ENCODE results near the gene CD109.
"Not testable (repeated sequence)": the region's sequence is repeated elsewhere in the genome, so short reads cannot be mapped to it uniquely, and the experiment has no call there.

The CD109 gene

DNA sequence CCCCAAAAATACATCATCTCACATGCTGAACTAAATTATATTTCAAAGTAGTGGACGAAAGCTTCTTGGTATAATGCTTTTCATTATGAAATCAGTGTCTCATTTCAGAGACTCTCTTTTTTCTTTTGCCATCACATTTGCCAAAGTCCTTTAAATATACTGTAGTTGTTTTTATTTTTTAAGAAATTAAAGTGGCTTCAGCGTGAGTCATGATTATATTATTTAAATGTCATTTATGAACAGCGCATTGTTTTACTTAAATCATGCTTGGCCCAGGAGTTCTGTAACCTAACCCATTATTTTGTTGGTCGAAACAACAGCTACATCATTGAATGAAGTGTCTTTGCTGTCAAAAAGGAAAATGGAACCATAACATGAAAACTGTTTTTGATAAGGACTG, 100.9 kb downstream of the CD109 start:
- no peak for DNase-seq

DNA sequence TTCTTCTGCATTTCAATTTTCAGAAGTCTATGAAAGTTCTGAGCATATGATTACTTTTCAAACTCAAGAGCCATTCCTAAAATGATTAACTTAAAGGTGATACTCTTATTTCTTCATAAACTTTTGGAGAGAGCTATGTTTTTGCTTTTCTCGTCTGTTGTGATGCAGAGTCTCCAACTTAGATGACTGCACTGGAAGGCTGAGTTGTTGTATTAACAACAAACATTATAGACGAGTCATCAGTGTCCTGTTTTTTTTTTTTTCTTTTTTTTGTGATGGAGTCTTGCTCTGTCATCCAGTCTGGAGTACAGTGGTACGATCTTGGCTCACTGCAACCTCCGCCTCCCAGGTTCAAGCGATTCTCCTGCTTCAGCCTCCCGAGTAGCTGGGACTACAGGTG, 101.9 kb downstream of the CD109 start:
- DNase-seq, result no peak

DNA sequence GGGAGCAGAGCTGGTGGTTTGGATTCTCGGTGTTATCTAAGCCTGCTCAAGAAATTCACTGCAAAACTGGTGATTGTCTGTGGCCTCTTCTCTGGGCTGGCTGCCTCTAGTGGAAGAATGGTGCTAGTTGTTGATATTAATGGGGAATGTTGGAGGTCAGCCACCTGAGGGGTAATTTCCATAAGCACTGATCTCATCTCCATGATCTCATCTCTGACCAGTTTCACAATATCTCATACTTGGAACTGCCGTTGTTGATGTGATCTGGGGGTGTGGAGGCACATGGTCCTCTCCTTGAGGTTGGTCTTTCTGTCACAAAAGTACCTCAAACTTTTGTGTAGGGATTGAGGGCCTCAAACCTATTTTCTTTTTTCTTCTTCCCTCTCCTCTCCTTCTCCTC, 102.6 kb downstream of the CD109 start:
- DNase-seq, result peak in 1 of 2 experiments; percentile 6

DNA sequence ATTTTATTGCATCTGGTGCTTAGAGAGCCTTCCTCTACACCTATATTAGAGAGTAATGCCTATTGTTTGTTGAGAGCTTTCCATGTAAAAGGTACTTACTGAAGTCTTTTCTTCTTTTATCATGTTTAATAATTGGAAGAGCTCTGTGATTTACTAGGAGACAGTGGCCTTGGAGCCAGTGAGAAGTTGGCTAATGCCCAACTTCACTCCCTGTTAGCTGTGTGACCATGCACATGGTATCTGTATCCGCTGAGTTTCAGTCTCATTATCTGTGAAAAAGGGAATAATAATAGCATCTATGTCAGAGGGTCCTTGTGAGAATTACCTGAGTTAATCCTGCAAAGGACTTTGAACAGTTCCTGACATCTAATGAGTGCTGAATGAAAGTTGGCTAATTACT, 105.0 kb downstream of the CD109 start:
- DNase-seq, result no peak

DNA sequence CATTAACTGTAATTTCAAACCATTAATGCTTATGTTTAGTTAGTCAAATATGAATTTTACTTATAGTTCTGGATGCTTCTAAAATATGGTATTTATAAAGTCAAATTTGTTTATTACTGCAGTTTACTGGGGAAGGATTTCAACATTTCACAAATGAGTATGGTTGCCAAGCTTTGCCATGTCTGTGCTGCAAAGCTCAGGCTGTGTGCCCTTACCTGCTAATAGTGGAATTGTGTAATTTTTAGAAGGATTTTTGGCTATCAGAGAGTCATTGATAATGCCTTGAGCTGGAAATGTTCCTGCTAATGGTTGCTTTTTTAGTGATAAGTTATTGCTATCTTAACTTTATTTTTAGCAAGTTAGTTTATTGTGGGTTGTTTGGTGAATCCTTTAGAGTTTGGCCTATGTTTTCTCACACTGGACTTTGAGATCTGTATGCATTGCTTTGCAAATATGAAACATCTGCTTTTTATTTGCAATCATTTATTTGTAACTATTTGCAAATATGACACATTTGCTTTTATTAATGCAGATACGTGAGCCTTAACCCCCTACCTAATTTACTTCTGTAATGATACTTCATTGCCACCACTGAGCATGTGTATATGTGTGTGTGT, 105.8 kb downstream of the CD109 start:
- DNase-seq, result no peak

DNA sequence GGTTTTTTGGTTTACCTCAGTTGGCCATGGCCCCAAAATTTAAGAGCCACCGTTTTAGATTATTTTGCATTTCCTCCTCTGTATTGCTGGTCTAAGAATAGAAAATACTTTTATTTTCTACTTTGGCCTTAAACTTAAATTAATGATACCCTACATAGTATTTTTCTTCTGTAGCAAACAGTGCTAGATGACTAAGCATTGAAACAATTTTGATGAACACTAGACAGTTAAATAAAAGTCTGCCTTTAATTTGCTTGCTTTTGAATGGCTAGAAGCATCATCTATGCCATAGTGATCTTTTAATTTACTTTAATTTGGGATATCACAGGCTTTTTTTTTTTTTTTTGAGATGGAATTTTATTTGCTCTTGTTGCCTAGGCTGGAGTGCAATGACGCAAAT, 106.4 kb downstream of the CD109 start:
- no peak for DNase-seq

DNA sequence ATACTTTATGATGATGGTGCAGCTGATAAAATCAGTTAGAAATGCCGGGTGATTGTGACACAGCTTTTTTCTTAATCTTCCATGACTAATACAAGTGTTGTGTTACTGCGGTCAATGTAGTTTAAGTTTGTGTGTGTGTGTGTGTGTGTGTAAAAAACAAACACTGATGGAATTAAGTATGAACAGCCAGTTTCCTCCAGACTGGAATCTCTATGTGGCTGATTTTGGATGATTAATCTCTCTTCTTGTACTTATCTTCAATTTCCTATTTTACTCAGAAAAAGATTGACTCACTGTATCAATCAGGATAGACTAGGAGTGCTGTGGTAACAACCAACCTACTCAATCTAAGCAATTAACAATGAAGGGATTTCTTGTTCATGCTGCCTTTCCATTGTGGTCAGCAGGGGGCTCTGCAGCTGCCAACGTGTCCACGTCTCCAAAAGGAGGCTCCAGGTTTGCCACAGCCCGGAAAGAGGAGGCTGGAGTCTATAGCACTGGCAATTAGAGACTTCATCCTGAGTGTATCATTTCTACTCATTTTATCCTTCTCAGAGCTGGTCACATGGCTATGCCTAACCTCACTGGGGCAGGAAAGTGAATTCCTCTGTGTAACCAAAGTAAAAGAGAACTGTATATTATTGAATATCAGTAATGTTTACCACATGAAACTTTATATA, 107.7 kb downstream of the CD109 start:
- peak; percentile 14 to 26 for DNase-seq

DNA sequence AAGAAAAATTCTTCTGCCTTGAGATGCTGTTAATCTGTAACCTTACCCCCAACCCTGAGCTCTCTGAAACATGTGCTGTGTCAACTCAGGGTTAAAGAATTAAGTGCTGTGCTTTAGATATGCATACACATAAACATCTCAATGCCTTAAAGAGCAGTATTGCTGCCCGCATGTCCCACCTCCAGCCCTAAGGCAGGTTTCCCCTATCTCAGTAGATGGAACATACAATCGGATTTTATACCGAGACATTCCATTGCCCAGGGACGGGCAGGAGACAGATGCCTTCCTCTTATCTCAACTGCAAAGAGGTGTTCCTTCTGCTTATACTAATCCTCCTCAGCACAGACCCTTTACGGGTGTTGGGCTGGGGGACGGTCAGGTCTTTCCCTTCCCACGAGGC, 109.2 kb downstream of the CD109 start:
- DNase-seq, result not testable (repeated sequence)

DNA sequence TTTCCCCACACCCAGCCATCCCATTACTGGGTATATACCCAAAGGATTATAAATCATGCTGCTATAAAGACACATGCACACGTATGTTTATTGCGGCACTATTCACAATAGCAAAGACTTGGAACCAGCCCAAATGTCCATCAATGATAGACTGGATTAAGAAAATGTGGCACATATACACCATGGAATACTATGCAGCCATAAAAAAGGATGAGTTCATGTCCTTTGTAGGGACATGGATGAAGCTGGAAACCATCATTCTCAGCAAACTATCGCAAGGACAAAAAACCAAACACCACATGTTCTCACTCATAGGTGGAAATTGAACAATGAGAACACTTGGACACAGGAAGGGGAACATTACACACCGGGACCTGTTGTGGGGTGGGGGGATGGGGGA, 110.0 kb downstream of the CD109 start:
- DNase-seq, result not testable (repeated sequence)

DNA sequence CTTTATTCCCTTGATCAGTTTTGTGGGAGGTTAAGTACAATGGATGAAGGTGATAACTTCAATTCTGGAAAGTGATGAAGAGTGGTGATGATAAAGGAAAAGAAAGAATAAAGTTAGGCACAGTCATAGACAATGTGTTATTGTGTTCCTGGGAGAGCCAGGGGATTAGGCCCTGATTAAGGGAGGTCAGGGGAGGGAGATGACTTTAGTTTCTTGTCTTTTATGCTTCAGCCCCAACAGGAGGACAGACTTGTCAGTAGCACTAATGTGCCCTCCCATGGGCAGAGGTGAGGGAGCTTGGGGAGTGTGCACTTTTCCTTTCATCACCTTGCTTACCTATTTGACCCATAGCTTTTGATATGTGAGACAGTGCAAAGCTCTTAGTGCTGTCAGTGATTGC, 115.7 kb downstream of the CD109 start:
- no peak for DNase-seq

DNA sequence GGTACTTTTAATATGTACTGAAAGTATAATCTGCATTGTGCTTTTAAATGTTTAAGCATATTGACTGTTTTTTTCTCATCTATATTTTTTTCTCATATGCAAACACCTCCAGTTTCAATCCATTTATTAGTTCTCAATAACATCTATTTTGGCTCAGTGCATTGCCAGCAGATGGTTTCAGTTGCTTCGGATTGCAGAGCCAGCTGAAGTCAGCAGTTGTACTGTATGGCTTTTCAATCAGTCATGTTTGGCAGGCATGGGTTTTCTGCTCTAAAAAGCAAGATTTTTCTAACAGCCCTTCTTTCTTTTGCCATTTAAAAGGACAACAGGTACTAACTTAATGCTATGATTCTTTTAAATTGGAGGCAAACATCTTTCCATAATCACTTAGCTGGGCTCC, 121.2 kb downstream of the CD109 start:
- no peak for DNase-seq

DNA sequence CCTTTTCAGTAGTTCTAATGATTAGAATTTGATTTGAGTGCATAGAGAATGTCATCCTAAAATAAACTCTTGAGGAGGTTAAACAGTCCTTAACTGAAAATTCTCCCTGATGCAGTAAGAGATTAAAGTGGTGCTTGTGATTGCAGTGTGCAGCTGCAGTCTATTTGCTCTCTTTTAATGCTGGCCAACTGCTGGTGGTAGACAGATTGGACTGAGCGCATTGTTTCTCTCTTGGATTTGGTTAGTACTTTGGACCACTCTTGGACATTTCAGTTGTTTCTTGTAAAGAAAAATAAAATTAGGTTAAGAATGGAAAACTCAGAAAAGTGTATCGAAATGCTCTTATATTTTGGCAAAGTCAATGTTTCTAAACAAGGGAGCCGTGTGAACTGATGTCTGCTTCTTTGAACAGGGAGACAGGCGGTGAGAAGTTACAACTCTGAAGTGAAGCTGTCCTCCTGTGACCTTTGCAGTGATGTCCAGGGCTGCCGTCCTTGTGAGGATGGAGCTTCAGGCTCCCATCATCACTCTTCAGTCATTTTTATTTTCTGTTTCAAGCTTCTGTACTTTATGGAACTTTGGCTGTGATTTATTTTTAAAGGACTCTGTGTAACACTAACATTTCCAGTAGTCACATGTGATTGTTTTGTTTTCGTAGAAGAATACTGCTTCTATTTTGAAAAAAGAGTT, 127.2 kb downstream of the CD109 start:
- DNase-seq, result no peak

DNA sequence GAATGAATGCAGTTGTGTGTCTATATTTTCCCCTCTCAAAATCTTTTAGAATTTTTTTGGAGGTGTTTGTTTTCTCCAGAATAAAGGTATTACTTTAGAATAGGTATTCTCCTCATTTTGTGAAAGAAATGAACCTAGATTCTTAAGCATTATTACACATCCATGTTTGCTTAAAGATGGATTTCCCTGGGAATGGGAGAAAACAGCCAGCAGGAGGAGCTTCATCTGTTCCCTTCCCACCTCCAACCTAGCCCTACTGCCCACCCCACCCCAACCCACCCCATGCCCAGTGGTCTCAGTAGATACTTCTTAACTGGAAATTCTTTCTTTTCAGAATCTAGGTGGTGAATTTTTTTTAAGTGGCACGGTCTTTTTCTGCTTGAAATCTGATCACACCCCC, 127.8 kb downstream of the CD109 start:
- DNase-seq, result no peak

DNA sequence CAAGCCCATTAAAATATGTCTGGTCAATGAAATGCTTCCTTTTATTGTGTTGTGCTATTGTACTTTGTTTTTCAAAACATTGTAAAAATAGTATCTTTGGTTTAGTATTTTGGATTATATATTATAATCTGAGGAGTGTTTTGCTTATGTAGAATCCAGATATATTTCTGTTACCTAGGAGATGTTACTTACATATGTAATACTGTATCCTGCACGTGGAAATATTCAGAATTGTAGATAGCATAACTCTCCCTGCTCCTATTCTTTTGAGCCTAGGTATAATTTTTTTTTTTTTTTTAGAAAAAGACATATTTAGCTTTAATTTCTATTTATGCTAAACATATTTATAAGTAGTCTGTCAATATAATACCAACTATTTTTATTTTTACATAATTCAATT, 130.6 kb downstream of the CD109 start:
- DNase-seq, result no peak

DNA sequence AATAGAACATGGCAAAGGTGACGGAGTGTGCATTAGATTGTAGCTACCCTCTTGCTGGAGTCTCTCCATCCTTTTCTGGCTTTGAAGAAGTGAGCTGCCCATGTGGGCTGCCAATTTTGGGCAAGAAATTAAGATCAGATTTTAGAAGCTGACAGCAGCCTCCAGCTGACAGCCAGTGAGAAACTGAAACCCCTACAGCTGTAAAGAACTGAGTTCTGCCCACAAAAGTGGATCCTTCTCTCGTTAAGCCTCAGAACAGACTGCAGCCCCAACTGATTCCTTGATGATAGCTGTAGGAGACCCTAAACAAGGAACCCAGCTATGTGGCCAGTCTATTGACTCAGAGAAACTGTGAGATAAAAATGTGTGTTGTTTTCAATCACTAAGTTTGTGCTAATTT, 134.1 kb downstream of the CD109 start:
- DNase-seq, result no peak

DNA sequence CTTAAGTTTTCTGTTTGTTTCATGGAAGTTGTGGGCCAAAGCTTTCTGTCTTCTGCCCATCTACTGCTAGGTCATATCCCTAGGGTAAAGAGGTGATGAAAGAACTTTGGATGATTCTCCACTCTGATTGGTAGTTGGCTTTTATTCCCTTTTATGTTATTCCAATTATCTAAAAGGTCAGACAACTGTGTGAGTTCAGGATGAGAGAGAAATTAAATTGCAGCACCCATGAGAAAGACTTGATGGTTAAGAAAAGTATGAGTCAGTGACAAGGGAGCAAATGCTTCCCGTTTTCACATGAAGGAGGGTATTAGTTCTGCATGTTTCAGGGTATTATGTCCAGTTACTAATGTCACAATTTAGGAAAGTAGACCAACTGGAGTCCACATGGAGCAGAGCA, 136.3 kb downstream of the CD109 start:
- DNase-seq, result no peak

DNA sequence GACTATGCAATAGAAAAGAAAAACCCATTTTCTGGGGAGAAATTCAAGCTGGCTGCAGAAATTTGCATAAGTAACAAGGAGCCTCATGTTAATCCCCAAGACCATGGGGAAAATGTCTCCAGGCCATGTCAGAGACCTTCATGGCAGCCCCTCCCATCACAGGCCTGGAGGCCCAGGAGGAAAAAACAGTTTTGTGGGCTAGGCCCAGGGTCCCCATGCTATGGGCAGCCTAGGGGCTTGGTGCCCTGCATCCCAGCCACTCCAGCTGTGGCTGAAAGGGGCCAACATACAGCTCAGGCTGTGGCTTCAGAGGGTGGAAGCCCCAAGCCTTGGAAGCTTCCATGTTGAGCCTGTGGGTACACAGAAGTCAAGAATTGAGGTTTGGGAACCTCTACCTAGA, 148.7 kb downstream of the CD109 start:
- DNase-seq, result not testable (repeated sequence)

DNA sequence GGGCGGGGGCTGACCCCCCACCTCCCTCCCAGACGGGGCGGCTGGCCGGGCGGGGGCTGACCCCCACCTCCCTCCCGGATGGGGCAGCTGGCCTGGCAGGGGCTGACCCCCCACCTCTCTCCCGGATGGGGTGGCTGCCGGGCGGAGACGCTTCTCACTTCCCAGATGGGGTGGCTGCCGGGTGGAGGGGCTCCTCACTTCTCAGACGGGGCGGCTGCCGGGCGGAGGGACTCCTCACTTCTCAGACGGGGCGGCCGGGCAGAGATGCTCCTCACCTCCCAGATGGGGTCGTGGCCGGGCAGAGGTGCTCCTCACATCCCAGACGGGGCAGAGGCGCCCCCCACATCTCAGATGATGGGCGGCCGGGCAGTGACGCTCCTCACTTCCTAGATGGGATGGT, 155.0 kb downstream of the CD109 start:
- not testable (repeated sequence) for DNase-seq

DNA sequence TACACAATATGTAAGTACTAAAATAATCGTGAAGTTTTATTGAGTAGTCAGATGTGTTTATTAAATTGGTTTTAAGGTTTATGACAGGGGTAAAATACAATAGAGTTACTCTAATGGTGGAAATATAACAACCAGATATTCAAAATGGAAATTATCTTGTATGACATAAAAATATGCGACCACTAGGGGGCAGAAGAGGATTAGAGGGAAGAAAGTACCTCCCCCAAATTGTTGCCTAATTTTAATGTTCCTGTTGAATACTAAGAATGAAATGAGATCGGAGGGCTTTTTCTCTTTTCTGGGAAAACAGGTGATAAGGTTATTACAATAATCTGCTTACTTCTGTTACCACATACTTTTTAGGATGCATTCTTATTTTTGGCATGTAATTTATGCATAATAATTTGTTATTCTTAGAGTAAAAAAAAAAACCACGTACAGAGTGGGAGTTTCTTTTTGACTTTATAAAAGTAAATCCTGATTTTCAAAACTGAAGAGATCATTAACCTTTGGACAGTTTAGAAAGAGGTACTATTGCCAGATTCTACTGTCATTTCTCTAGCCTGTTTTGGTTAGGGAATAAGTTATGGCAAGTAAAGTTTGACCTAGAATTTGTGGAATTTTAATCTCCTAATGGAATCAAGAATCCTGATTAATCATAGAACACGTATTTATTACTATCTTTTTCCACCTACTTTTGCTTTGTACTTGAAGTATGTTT, 159.2 kb downstream of the CD109 start:
- DNase-seq, result no peak

DNA sequence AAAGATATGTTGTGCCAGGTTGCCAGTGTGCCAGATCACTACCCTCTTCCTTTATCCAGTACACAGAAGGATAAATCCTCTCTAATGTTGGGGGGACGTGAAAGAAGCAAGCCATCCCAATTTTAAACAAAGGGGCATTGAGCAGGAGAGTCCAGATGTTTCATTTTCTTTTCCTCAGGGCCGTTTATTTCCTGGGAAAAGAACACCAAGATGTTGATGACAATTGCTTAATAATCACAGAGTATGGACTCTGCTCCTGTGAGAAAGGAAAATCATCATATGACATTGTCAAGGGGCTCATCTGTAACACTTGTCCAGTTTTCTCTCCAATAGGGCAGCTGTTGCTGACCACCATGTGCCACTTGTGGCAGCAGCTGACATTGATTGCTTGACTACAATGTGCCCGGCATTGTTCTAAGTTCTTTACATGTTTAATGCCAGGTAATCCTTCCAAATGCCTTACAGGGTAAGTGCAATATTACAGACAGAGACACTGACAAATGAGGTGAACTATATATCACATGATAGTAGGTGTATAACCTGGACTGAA, 161.4 kb downstream of the CD109 start:
- no peak for DNase-seq

DNA sequence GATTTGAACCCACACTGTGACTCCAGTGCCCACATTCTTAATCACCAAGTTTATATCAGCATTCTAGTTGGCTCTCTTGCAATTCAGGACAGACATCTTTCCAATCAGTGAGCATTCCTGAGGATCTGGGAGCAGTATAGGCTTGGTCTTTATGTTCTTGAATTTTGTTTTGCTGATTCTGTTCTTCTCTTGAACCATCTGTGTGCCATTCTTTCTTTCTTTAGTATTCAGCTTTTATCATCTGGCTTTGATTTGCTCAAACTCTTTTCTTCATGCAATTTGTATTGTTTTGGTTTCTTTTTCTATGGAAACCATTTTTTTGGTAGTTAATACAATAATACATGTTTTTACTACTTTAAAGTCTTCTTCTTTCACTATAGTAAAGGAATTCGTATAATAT, 162.4 kb downstream of the CD109 start:
- no peak for DNase-seq

DNA sequence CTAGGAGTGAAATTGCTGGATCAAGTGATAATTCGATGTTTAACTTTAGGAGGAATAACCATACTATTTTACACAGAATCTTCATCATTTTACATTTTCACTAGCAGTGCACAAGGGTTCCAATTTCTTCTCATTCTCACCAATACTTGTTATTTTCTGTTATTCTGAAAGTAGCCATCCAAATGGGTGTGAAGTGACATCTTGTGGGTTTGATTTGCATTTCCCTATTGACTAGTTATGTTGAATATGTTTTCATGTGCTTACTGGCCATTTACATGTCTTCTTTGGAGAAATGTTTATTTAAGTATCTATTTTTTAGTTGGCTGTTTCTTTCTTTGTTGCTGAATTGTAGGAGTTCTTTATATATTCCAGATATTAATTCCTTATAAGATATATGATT, 164.3 kb downstream of the CD109 start:
- no peak for DNase-seq

DNA sequence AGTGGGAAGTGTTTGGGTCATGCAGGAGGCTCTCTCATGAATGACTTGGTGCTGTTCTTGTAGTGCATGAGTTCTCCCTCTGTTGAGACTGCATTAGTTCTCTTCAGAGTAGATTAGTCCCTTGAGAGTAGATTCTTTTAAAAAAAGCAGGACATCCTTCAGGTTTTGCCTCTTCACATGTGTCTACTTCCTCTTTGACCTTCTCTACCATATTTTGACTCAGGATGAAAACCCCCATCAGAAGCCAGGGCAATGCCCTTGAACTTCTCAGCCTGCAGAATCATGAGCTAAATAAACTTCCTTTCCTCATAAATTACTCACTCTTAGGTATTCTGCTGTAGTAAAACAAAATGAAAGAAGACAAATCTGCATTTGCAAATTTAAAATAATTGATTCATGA, 170.3 kb downstream of the CD109 start:
- DNase-seq, result no peak

DNA sequence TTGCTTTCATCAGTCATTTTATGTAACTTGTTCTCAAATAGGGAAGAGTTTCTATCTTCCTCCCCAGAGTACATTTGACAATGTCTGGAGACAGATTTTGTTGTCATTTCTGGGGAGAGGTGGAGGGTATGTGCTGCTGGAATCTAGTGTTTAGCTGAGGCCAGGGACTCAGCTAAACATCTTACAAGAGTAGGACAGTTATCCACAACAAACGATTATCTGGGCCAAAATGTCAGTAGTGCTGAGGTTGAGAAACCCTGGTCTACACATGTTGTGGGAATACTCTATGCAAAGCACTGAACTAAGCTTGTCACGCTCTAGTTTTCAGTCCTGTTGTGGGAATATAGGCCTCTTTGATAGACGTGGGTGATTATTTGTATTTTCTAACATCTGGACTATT, 171.4 kb downstream of the CD109 start:
- DNase-seq, result no peak

All from activated CD4-positive, alpha-beta T cell treated with anti-CD3 and anti-CD28 coated beads, Interleukin-2, amount 50 U/mL, for 48 hours (primary cell).